Kidney epithelial cell (primary cell): ENCODE data around the gene ARTN. TPM values are rescaled to one million over a fixed set of nuclear protein-coding genes. Genes with fewer than 3 reads are reported as not detected.

Experiments
- DNase-seq: peaks from one replicate; pipeline ENCODE4 v3.0.0-alpha.2; 2010; ENCODE audit warnings: low read depth
- H3K27me3 ChIP-seq: 2 replicates; pipeline ENCODE4 v1.6.0; 2011; ENCODE audit warnings: low read length; ENCODE audit not compliant: control insufficient read depth, insufficient read depth
- H3K36me3 ChIP-seq: 2 replicates; pipeline ENCODE4 v1.5.1; 2011; ENCODE audit warnings: low read length; ENCODE audit not compliant: control insufficient read depth, insufficient read depth
- H3K4me3 ChIP-seq: 2 replicates; pipeline ENCODE4 v1.5.1; 2011; ENCODE audit warnings: low read depth, mild to moderate bottlenecking, control low read depth, low read length
- CTCF ChIP-seq: IDR thresholded peaks from 2 replicates; pipeline ENCODE4 v1.5.1; 2011; ENCODE audit warnings: mild to moderate bottlenecking, moderate library complexity, low read length, control low read depth, inconsistent platforms; ENCODE audit not compliant: insufficient read depth, poor library complexity, severe bottlenecking
- total RNA-seq: library from RNA; depleted of rRNA; stranded (reverse); fragments of >200 nt; gene quantifications from 2 replicates; pipeline ENCODE4 v1.2.3, GENCODE V29; 2015

ARTN gene
- total RNA-seq, 1 donor from 2014 or later = 4.7 TPM

GRCh38 chr1:43930168-43930948 is 3.2 kb upstream of the ARTN start:
- DNase-seq = no peak
- TF ChIP-seq CTCF = peak; percentile 41

GRCh38 chr1:43930949-43931275 is 2.7 kb upstream of the ARTN start:
- peaks cover 3% of the 10 kb centered on the region for H3K36me3 ChIP-seq
- no peak overlapping the region for H3K4me3 ChIP-seq
- H3K27me3 ChIP-seq = no peaks in the 10 kb centered on the region
- TF ChIP-seq CTCF = no peak
- DNase-seq = no peak

More at GRCh38 chr1:43930168-43930948, 3.2 kb upstream of the ARTN start:
- H3K27me3 ChIP-seq = no peaks in the 10 kb centered on the region
- no peak overlapping the region for H3K4me3 ChIP-seq
- H3K36me3 ChIP-seq = peaks cover 3% of the 10 kb centered on the region

GRCh38 chr1:43931711-43932660 is 1.6 kb upstream of the ARTN start:
- no peak overlapping the region for H3K4me3 ChIP-seq
- no peaks in the 10 kb centered on the region for H3K27me3 ChIP-seq
- H3K36me3 ChIP-seq = peaks cover 3% of the 10 kb centered on the region
- TF ChIP-seq CTCF = no peak
- DNase-seq = no peak

- Histone ChIP-seq H3K4me3 (peak overlapping the region; percentile 48), H3K36me3 (peaks cover 3% of the 10 kb centered on the region), H3K27me3 (no peaks in the 10 kb centered on the region)
- DNase-seq = no peak
- no peak for TF ChIP-seq CTCF
Measured at GRCh38 chr1:43932786-43933385, 715 bp upstream of the ARTN start.

GRCh38 chr1:43934101-43934985 is 742 bp downstream of the ARTN start:
- peak; percentile 92 for TF ChIP-seq CTCF

More at GRCh38 chr1:43934101-43934985, 742 bp downstream of the ARTN start:
- H3K27me3 ChIP-seq = no peaks in the 10 kb centered on the region
- H3K4me3 ChIP-seq = no peak overlapping the region
- DNase-seq = no peak
- H3K36me3 ChIP-seq = peaks cover 3% of the 10 kb centered on the region
